Gastrocnemius medialis (tissue), 4 donors: ENCODE results near the gene CCDC91. TPM values are rescaled to one million over a fixed set of nuclear protein-coding genes. Genes with fewer than 3 reads are reported as not detected.

Experiments
- ATAC-seq, 2 donors: fragments of 150-250 bp; one replicate each; pipeline ENCODE4 v1.9.1; 2016
- DNase-seq, 2 donors: peaks; one replicate each; pipeline ENCODE4 v3.0.0-alpha.2; 2019
- H3K27ac ChIP-seq, 4 donors: fragments of 200-600 bp; sonication (generic); 1 replicate in 1 of 4; 2 replicates in 3 of 4; pipeline ENCODE4 v1.5.1; 2016 to 2018; ENCODE audit warnings: mild to moderate bottlenecking in 2 of 4, moderate library complexity in 1 of 4
- H3K27me3 ChIP-seq, 3 donors: fragments of 200-600 bp; sonication (generic) in 2 of 3; 1 replicate in 1 of 3; 2 replicates in 2 of 3; pipeline versions ENCODE4 v1.5.1 to v1.6.0; 2016 to 2019; ENCODE audit warnings: mild to moderate bottlenecking in 1 of 3, moderate library complexity in 1 of 3
- H3K36me3 ChIP-seq, 2 donors: fragments of 200-600 bp; sonication (generic) in 1 of 2; one replicate each; pipeline ENCODE4 v1.5.1; 2017 to 2018
- H3K4me1 ChIP-seq, 2 donors: fragments of 200-600 bp; sonication (generic) in 1 of 2; one replicate each; pipeline ENCODE4 v1.5.1; 2016 to 2017; ENCODE audit warnings: mild to moderate bottlenecking in 2 of 2
- H3K4me3 ChIP-seq, 4 donors: fragments of 200-600 bp; sonication (generic) in 3 of 4; 1 replicate in 1 of 4; 2 replicates in 3 of 4; pipeline ENCODE4 v1.5.1; 2016 to 2019; ENCODE audit warnings: mild to moderate bottlenecking in 2 of 4
- H3K9me3 ChIP-seq, 3 donors: fragments of 200-600 bp; sonication (generic) in 2 of 3; 1 replicate in 1 of 3; 2 replicates in 2 of 3; pipeline ENCODE4 v1.5.1; 2016 to 2019
- POLR2A ChIP-seq, 2 donors: fragments of 450-650 bp; IDR thresholded peaks; one replicate each; pipeline ENCODE4 v1.6.1; 2017; ENCODE audit warnings: antibody characterized with exemption in 2 of 2, mild to moderate bottlenecking in 2 of 2, moderate library complexity in 2 of 2
- in situ Hi-C, 4 donors: fragments of 200-750 bp; cut with MboI; loops; one replicate each; pipeline versions ENCODE4 v1.15.0 to v1.8.0; 2017; ENCODE audit warnings: low sequenced_read_pairs in 4 of 4
- intact Hi-C: fragments of 100-400 bp; cut with DNase I; formaldehyde crosslinking; loops from one replicate; pipeline ENCODE4 v1.15.1; 2023; ENCODE audit warnings: low total_unique reads
- total RNA-seq, 4 donors: library from RNA; depleted of rRNA; stranded (reverse); fragments of >200 nt; gene quantifications; one replicate each; pipeline versions ENCODE4 v1.1.0 to v1.2.3, GENCODE V29; 2016
- TF ChIP-seq, protein P1 (sequence below), 5 experiments: fragments of 450-650 bp in 3 of 5; fragments of 200-600 bp in 2 of 5; sonication (generic) in 2 of 5; IDR thresholded peaks in 4 of 5; conservative IDR thresholded peaks in 1 of 5; 1 replicate in 4 of 5; 2 replicates in 1 of 5; pipeline ENCODE4 v1.5.1; 2016 to 2019; ENCODE audit warnings: antibody characterized with exemption in 5 of 5, mild to moderate bottlenecking in 3 of 5, moderate library complexity in 3 of 5

Gene CCDC91
- total RNA-seq, 4 donors from 2014 or later = 22.3 to 50.6 (median 36.6) TPM

DNA sequence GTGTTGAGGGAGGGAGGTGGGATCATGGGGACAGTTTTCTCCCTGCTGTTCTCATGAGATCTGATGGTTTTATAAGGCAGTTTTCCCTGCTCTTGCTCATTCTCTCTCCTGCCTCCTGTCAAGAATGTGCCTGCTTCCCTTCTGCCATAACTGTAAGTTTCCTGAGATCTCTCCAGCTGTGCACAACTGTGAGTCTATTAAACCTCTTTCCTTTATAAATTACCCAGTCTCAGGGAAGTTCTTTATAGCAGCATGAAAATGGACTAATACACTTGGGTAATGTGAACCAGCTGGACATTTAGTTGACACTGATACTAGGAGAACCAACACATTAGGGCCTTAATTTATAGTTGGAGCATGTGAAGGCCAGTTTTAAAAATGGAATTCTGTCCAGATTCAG lies 12.4 kb upstream of the CCDC91 start:
- intact Hi-C loops = no loop called here
- Histone ChIP-seq H3K4me1 (no peaks in the 10 kb centered on the region), H3K9me3 (no peaks in the 10 kb centered on the region), H3K4me3 (no peak overlapping the region), H3K27me3 (no peaks in the 10 kb centered on the region), H3K36me3 (no peaks in the 10 kb centered on the region), H3K27ac (no peak overlapping the region)
- no peak for TF ChIP-seq POLR2A (IDR thresholded peaks at IDR 0.05)
- TF ChIP-seq, protein P1, sequence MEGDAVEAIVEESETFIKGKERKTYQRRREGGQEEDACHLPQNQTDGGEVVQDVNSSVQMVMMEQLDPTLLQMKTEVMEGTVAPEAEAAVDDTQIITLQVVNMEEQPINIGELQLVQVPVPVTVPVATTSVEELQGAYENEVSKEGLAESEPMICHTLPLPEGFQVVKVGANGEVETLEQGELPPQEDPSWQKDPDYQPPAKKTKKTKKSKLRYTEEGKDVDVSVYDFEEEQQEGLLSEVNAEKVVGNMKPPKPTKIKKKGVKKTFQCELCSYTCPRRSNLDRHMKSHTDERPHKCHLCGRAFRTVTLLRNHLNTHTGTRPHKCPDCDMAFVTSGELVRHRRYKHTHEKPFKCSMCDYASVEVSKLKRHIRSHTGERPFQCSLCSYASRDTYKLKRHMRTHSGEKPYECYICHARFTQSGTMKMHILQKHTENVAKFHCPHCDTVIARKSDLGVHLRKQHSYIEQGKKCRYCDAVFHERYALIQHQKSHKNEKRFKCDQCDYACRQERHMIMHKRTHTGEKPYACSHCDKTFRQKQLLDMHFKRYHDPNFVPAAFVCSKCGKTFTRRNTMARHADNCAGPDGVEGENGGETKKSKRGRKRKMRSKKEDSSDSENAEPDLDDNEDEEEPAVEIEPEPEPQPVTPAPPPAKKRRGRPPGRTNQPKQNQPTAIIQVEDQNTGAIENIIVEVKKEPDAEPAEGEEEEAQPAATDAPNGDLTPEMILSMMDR (IDR thresholded peaks at IDR 0.05 in 4 of 5, conservative IDR thresholded peaks at IDR 0.05 in 1 of 5) = no peak
- ATAC-seq = no peak
- DNase-seq = no peak
- in situ Hi-C loops = no loop called here

DNA sequence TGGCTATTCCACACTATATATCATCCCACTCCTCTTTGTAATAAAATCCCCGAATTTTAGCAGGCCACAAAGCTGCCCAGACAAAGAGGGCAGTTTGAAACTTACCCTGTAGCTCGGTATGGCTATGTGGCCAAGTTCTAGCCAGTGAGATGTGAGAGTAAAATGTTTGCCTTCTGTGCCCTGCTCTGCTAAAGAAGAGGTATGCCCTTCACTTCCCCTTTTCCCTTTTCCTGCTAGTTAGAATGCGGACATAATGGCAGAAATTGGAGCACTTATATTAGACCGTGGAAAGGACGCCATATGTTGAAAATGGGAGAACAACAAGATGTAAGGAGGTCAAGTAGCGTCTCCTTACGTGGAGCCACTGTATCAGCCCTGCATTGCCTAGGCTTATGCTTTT lies 11.5 kb upstream of the CCDC91 start:
- H3K36me3 ChIP-seq = no peaks in the 10 kb centered on the region
- H3K27me3 ChIP-seq = no peaks in the 10 kb centered on the region
- DNase-seq (no peak), ATAC-seq (no peak)
- no peak overlapping the region for H3K4me3 ChIP-seq
- H3K4me1 ChIP-seq = no peaks in the 10 kb centered on the region
- H3K9me3 ChIP-seq = no peaks in the 10 kb centered on the region
- no peak for TF ChIP-seq POLR2A (IDR thresholded peaks at IDR 0.05)
- TF ChIP-seq, protein P1 (IDR thresholded peaks at IDR 0.05 in 4 of 5, conservative IDR thresholded peaks at IDR 0.05 in 1 of 5) = no peak
- no peak overlapping the region for H3K27ac ChIP-seq
- in situ Hi-C loops (no loop called here), intact Hi-C loops (no loop called here)

DNA sequence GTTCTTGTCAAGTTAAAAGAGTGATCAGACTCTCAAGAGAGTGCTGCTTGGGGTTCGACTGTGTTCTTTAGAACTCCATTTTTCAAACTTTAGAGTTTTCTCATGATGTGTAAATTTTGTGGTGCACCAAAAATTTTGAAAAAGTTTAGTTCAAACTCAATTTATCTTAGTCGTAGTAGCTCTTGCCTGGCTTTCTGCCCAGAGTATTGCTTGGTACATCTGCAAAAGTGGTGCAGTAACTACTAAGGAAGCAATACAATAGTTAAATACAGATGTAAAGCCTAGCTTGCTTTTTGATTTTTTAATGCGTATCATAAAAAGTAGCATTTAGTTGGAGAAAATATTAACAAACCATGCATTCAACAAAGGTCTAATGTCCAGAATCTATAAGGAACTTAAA lies 9.5 kb upstream of the CCDC91 start:
- no peak for ATAC-seq
- H3K9me3 ChIP-seq = no peaks in the 10 kb centered on the region
- intact Hi-C loops = no loop called here

DNA sequence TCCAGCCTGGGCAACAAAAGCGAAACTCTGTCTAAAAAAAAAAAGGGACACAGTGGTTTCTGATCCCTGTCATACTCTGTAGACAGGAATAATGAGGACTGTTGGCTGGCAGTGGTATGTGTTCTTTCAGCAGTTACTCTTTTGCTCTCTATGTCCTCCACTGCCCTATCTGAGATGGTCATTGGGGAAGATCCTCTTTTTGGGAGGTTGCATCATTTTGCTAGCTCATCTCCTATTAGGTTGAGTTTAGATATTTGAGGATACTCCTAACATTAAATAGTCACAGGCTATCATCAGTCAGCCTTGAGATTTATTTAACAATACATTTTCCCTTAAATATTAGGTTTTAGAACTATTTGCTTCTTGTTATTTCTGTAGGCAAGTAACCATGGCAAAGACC lies 5.9 kb upstream of the CCDC91 start:
- H3K9me3 ChIP-seq = no peaks in the 10 kb centered on the region
- no peaks in the 10 kb centered on the region for H3K4me1 ChIP-seq
- no peak for ATAC-seq
- H3K4me3 ChIP-seq = no peak overlapping the region
- in situ Hi-C loops = no loop called here
- DNase-seq = no peak
- TF ChIP-seq, protein P1 (IDR thresholded peaks at IDR 0.05 in 4 of 5, conservative IDR thresholded peaks at IDR 0.05 in 1 of 5) = no peak
- no peak for TF ChIP-seq POLR2A (IDR thresholded peaks at IDR 0.05)
- H3K27ac ChIP-seq = no peak overlapping the region
- intact Hi-C loops = no loop called here
- H3K36me3 ChIP-seq = no peaks in the 10 kb centered on the region
- H3K27me3 ChIP-seq = no peaks in the 10 kb centered on the region

More for the DNA sequence above, 9.5 kb upstream of the CCDC91 start:
- Histone ChIP-seq H3K4me3 (no peak overlapping the region), H3K36me3 (no peaks in the 10 kb centered on the region), H3K27ac (no peak overlapping the region), H3K27me3 (no peaks in the 10 kb centered on the region), H3K4me1 (no peaks in the 10 kb centered on the region)
- TF ChIP-seq, protein P1 (IDR thresholded peaks at IDR 0.05 in 4 of 5, conservative IDR thresholded peaks at IDR 0.05 in 1 of 5) = no peak
- TF ChIP-seq POLR2A (IDR thresholded peaks at IDR 0.05) = no peak
- in situ Hi-C loops = no loop called here
- no peak for DNase-seq

DNA sequence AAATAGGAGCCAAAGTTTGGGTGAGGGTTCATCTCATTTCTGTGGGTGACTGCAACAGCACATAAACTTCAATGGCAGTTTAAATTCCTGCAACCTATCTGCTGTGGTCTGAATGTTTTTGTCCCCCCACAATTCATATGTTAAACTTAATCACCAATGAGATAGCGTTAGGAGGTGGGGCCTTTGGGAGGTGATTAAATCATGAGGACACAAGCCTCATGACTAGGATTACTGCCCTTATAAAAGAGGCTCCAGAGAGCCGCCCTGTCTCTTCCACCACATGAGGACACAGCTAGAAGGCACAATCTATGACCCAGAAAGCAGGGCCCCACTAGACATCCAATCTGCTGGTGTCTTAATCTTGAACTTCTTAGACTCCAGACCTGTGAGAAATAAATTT lies 3.8 kb upstream of the CCDC91 start:
- intact Hi-C loops = no loop called here
- peaks cover 4 to 6% of the 10 kb centered on the region in 2 donors for H3K4me1 ChIP-seq
- H3K4me3 ChIP-seq = no peak overlapping the region
- H3K27ac ChIP-seq = no peak overlapping the region
- H3K36me3 ChIP-seq = no peaks in the 10 kb centered on the region
- in situ Hi-C loops = no loop called here
- TF ChIP-seq POLR2A (IDR thresholded peaks at IDR 0.05) = no peak
- TF ChIP-seq, protein P1 (IDR thresholded peaks at IDR 0.05 in 4 of 5, conservative IDR thresholded peaks at IDR 0.05 in 1 of 5) = no peak
- H3K9me3 ChIP-seq = no peaks in the 10 kb centered on the region
- no peak for DNase-seq
- ATAC-seq = no peak
- H3K27me3 ChIP-seq = no peaks in the 10 kb centered on the region
